ENCODE results near the gene SLC2A1.

Gene SLC2A1

GRCh38 chr1:42937836-42938644, 20.6 kb downstream of the SLC2A1 start:
- no peaks in the 10 kb centered on the region for H3K9me3 ChIP-seq
- no peaks in the 10 kb centered on the region for H3K27me3 ChIP-seq
- peaks cover 0 to 38% (median 12%) of the 10 kb centered on the region in 3 donors for H3K36me3 ChIP-seq
- H3K4me1 ChIP-seq = peaks cover 0 to 75% (median 50%) of the 10 kb centered on the region in 4 donors
- intact Hi-C loops (cut with DNase I; ENCODE audit: low total_unique reads) = no loop called here
- DNase-seq = peak; percentile 5 to 28
- no peak overlapping the region for H3K27ac ChIP-seq
- H3K4me3 ChIP-seq = no peak overlapping the region
- TF ChIP-seq, protein P1, sequence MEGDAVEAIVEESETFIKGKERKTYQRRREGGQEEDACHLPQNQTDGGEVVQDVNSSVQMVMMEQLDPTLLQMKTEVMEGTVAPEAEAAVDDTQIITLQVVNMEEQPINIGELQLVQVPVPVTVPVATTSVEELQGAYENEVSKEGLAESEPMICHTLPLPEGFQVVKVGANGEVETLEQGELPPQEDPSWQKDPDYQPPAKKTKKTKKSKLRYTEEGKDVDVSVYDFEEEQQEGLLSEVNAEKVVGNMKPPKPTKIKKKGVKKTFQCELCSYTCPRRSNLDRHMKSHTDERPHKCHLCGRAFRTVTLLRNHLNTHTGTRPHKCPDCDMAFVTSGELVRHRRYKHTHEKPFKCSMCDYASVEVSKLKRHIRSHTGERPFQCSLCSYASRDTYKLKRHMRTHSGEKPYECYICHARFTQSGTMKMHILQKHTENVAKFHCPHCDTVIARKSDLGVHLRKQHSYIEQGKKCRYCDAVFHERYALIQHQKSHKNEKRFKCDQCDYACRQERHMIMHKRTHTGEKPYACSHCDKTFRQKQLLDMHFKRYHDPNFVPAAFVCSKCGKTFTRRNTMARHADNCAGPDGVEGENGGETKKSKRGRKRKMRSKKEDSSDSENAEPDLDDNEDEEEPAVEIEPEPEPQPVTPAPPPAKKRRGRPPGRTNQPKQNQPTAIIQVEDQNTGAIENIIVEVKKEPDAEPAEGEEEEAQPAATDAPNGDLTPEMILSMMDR (IDR thresholded peaks at IDR 0.05) = no peak

- intact Hi-C loops (cut with DNase I; ENCODE audit: low total_unique reads) = no loop called here
- DNase-seq = peak; percentile 14 to 40
- H3K9me3 ChIP-seq = no peaks in the 10 kb centered on the region
- H3K4me3 ChIP-seq = no peak overlapping the region
- H3K4me1 ChIP-seq = peaks cover 0 to 73% (median 46%) of the 10 kb centered on the region in 4 donors
- H3K36me3 ChIP-seq = peaks cover 0 to 30% (median 12%) of the 10 kb centered on the region in 3 donors
- H3K27ac ChIP-seq = no peak overlapping the region
- TF ChIP-seq, protein P1 (IDR thresholded peaks at IDR 0.05) = no peak
- H3K27me3 ChIP-seq = no peaks in the 10 kb centered on the region
Measured at GRCh38 chr1:42937141-42937696, 21.4 kb downstream of the SLC2A1 start.

GRCh38 chr1:42936309-42937078, 22.2 kb downstream of the SLC2A1 start:
- intact Hi-C loops (cut with DNase I; ENCODE audit: low total_unique reads) = no loop called here
- peaks cover 0 to 70% (median 41%) of the 10 kb centered on the region in 4 donors for H3K4me1 ChIP-seq
- no peak overlapping the region for H3K4me3 ChIP-seq
- H3K36me3 ChIP-seq = peaks cover 0 to 29% (median 12%) of the 10 kb centered on the region in 3 donors
- no peaks in the 10 kb centered on the region for H3K9me3 ChIP-seq
- H3K27ac ChIP-seq = no peak overlapping the region
- peak in 1 of 2 donors; percentile 58 for DNase-seq
- TF ChIP-seq, protein P1 (IDR thresholded peaks at IDR 0.05) = no peak
- H3K27me3 ChIP-seq = no peaks in the 10 kb centered on the region

DNA sequence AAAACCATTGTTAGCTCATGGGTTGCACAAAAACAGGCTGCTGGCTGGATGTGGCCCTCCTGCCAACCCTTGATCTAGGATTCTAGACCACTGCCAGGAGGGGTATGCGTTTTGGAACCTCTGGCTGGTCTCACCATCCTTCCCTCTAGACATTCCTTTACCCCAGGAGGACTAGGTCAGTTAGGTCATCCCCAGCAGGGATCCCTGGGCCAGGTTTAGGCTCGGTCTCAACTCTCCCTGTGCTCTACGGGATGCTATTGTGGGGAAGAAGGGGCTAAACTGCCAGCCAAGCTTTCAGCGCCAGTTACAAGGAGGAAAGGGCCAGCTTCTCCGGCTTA, 22.7 kb downstream of the SLC2A1 start:
- TF ChIP-seq, protein P1 (IDR thresholded peaks at IDR 0.05) = no peak
- no peaks in the 10 kb centered on the region for H3K27me3 ChIP-seq
- H3K4me3 ChIP-seq = no peak overlapping the region
- intact Hi-C loops (cut with DNase I; ENCODE audit: low total_unique reads) = no loop called here
- DNase-seq = peak in 1 of 2 donors; percentile 59
- no peaks in the 10 kb centered on the region for H3K9me3 ChIP-seq
- peaks cover 0 to 64% (median 36%) of the 10 kb centered on the region in 4 donors for H3K4me1 ChIP-seq
- no peak overlapping the region for H3K27ac ChIP-seq
- H3K36me3 ChIP-seq = peaks cover 0 to 33% (median 12%) of the 10 kb centered on the region in 3 donors

- Histone ChIP-seq H3K27me3 (no peaks in the 10 kb centered on the region), H3K27ac (no peak overlapping the region), H3K9me3 (no peaks in the 10 kb centered on the region), H3K4me3 (no peak overlapping the region), H3K36me3 (peaks cover 2 to 38% (median 14%) of the 10 kb centered on the region in 3 donors), H3K4me1 (peaks cover 0 to 59% (median 31%) of the 10 kb centered on the region in 4 donors)
- intact Hi-C loops (cut with DNase I; ENCODE audit: low total_unique reads) = no loop called here
- peak; percentile 54 to 65 for DNase-seq
- TF ChIP-seq, protein P1 (IDR thresholded peaks at IDR 0.05) = no peak
Measured at GRCh38 chr1:42935313-42935895, 23.3 kb downstream of the SLC2A1 start.

All from tibial artery (tissue), 4 donors.